ENCODE measurements around the gene SRSF10. TPM values are rescaled to one million over a fixed set of nuclear protein-coding genes. Genes with fewer than 3 reads are reported as not detected.

Gene SRSF10
- total and polyA plus RNA-seq, 9 of the 15 experiments (the other 6 are each of a cell fraction or from before 2014, with no cell fraction given) = 154 to 264 (median 205) TPM

DNA sequence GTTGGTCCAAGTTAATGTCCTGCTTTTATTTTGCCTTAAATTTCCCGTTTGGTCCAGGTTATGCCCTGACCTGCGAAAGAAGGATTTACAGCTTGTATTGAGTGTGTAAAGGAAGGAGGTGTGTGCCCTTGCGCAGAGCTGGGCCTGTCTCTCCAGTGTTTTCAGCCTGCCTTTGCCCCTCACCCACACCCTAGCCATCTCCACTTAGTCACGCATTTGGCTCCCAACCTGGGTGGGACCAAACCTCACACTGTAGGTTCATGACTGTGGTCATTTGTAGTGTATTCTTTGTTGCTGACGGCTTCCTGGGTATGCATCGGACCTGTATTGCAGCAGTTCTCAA lies 572 bp upstream of the SRSF10 start (continued):
- TF ChIP-seq, protein P1, sequence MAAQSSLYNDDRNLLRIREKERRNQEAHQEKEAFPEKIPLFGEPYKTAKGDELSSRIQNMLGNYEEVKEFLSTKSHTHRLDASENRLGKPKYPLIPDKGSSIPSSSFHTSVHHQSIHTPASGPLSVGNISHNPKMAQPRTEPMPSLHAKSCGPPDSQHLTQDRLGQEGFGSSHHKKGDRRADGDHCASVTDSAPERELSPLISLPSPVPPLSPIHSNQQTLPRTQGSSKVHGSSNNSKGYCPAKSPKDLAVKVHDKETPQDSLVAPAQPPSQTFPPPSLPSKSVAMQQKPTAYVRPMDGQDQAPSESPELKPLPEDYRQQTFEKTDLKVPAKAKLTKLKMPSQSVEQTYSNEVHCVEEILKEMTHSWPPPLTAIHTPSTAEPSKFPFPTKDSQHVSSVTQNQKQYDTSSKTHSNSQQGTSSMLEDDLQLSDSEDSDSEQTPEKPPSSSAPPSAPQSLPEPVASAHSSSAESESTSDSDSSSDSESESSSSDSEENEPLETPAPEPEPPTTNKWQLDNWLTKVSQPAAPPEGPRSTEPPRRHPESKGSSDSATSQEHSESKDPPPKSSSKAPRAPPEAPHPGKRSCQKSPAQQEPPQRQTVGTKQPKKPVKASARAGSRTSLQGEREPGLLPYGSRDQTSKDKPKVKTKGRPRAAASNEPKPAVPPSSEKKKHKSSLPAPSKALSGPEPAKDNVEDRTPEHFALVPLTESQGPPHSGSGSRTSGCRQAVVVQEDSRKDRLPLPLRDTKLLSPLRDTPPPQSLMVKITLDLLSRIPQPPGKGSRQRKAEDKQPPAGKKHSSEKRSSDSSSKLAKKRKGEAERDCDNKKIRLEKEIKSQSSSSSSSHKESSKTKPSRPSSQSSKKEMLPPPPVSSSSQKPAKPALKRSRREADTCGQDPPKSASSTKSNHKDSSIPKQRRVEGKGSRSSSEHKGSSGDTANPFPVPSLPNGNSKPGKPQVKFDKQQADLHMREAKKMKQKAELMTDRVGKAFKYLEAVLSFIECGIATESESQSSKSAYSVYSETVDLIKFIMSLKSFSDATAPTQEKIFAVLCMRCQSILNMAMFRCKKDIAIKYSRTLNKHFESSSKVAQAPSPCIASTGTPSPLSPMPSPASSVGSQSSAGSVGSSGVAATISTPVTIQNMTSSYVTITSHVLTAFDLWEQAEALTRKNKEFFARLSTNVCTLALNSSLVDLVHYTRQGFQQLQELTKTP (IDR thresholded peaks at IDR 0.05; ENCODE audit: low read depth in 1 of 2, partially characterized antibody in 2 of 2) = no peak
- TF ChIP-seq EP400 (IDR thresholded peaks at IDR 0.05) (no peak), NCOA4 (IDR thresholded peaks at IDR 0.05; ENCODE audit: partially characterized antibody) (no peak), ARNT (IDR thresholded peaks at IDR 0.05) (peak in 1 of 2 experiments; percentile 39; a peak in 1 of 4 replicates), CBX5 (IDR thresholded peaks at IDR 0.05; ENCODE audit: borderline replicate concordance, low read depth) (peak; percentile 48; the same call in 1 of the 2 replicates), ZNF146 (CRISPR knock-in tag; IDR thresholded peaks at IDR 0.05; ENCODE audit: unreplicated experiment) (no peak), MTF1 (CRISPR knock-in tag; IDR thresholded peaks at IDR 0.05; ENCODE audit: borderline replicate concordance) (no peak)
- TF ChIP-seq, protein P2, sequence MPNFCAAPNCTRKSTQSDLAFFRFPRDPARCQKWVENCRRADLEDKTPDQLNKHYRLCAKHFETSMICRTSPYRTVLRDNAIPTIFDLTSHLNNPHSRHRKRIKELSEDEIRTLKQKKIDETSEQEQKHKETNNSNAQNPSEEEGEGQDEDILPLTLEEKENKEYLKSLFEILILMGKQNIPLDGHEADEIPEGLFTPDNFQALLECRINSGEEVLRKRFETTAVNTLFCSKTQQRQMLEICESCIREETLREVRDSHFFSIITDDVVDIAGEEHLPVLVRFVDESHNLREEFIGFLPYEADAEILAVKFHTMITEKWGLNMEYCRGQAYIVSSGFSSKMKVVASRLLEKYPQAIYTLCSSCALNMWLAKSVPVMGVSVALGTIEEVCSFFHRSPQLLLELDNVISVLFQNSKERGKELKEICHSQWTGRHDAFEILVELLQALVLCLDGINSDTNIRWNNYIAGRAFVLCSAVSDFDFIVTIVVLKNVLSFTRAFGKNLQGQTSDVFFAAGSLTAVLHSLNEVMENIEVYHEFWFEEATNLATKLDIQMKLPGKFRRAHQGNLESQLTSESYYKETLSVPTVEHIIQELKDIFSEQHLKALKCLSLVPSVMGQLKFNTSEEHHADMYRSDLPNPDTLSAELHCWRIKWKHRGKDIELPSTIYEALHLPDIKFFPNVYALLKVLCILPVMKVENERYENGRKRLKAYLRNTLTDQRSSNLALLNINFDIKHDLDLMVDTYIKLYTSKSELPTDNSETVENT (CRISPR knock-in tag; IDR thresholded peaks at IDR 0.05) = peak; percentile 58; the same call in 1 of the 2 replicates
- TF ChIP-seq, protein P3, sequence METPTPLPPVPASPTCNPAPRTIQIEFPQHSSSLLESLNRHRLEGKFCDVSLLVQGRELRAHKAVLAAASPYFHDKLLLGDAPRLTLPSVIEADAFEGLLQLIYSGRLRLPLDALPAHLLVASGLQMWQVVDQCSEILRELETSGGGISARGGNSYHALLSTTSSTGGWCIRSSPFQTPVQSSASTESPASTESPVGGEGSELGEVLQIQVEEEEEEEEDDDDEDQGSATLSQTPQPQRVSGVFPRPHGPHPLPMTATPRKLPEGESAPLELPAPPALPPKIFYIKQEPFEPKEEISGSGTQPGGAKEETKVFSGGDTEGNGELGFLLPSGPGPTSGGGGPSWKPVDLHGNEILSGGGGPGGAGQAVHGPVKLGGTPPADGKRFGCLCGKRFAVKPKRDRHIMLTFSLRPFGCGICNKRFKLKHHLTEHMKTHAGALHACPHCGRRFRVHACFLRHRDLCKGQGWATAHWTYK (CRISPR knock-in tag; IDR thresholded peaks at IDR 0.05) = 0 out of 2 replicates have a peak, but pooled peaks have one; percentile 59
- TF ChIP-seq, protein P4, sequence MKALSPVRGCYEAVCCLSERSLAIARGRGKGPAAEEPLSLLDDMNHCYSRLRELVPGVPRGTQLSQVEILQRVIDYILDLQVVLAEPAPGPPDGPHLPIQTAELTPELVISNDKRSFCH (CRISPR knock-in tag; IDR thresholded peaks at IDR 0.05) = no peak
- TF ChIP-seq, protein P4 (tag; IDR thresholded peaks at IDR 0.05) = peak; percentile 78; the same call in 1 of the 2 replicates
- TF ChIP-seq, protein P5, sequence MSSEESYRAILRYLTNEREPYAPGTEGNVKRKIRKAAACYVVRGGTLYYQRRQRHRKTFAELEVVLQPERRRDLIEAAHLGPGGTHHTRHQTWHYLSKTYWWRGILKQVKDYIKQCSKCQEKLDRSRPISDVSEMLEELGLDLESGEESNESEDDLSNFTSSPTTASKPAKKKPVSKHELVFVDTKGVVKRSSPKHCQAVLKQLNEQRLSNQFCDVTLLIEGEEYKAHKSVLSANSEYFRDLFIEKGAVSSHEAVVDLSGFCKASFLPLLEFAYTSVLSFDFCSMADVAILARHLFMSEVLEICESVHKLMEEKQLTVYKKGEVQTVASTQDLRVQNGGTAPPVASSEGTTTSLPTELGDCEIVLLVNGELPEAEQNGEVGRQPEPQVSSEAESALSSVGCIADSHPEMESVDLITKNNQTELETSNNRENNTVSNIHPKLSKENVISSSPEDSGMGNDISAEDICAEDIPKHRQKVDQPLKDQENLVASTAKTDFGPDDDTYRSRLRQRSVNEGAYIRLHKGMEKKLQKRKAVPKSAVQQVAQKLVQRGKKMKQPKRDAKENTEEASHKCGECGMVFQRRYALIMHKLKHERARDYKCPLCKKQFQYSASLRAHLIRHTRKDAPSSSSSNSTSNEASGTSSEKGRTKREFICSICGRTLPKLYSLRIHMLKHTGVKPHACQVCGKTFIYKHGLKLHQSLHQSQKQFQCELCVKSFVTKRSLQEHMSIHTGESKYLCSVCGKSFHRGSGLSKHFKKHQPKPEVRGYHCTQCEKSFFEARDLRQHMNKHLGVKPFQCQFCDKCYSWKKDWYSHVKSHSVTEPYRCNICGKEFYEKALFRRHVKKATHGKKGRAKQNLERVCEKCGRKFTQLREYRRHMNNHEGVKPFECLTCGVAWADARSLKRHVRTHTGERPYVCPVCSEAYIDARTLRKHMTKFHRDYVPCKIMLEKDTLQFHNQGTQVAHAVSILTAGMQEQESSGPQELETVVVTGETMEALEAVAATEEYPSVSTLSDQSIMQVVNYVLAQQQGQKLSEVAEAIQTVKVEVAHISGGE (CRISPR knock-in tag; IDR thresholded peaks at IDR 0.05) = no peak; a peak in 1 of 6 replicates
- TF ChIP-seq, protein P6, sequence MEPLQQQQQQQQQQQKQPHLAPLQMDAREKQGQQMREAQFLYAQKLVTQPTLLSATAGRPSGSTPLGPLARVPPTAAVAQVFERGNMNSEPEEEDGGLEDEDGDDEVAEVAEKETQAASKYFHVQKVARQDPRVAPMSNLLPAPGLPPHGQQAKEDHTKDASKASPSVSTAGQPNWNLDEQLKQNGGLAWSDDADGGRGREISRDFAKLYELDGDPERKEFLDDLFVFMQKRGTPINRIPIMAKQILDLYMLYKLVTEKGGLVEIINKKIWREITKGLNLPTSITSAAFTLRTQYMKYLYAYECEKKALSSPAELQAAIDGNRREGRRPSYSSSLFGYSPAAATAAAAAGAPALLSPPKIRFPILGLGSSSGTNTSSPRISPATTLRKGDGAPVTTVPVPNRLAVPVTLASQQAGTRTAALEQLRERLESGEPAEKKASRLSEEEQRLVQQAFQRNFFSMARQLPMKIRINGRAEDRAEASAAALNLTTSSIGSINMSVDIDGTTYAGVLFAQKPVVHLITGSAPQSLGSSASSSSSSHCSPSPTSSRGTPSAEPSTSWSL (CRISPR knock-in tag; IDR thresholded peaks at IDR 0.05; ENCODE audit: borderline replicate concordance) = no peak

All from K562 (cell line).